Stimulated activated CD4-positive, alpha-beta T cell treated with anti-CD3 and anti-CD28 coated beads, Interleukin-4, amount 100 ng/mL, for 24 hours (primary cell): Measurements from ENCODE around the gene KIF2C.
"Not testable (repeated sequence)": the region's sequence is repeated elsewhere in the genome, so short reads cannot be mapped to it uniquely, and the experiment has no call there.

Experiments
- DNase-seq: peaks from one replicate; pipeline ENCODE4 v3.0.0-alpha.2; 2020

Gene KIF2C

DNA sequence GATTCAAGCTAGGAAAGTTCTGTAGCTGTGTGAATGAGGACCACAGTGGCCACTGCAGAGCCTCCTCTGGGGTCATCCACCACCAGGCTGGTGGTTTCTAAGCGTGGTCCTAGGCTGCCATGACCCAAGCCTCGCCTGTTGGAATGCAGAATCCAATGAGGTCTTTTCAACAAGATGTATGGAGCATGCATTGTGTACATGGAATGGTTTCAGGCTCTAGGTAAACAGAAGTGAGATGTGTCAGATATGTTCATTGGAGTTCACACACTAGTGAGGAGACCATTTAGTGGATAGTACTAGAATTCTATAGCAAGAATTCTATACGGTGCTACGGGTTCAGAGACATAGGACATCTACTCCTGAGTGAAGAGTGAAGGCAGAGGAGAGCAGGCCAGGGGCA lies 19.4 kb upstream of the KIF2C start:
- DNase-seq, result no peak

DNA sequence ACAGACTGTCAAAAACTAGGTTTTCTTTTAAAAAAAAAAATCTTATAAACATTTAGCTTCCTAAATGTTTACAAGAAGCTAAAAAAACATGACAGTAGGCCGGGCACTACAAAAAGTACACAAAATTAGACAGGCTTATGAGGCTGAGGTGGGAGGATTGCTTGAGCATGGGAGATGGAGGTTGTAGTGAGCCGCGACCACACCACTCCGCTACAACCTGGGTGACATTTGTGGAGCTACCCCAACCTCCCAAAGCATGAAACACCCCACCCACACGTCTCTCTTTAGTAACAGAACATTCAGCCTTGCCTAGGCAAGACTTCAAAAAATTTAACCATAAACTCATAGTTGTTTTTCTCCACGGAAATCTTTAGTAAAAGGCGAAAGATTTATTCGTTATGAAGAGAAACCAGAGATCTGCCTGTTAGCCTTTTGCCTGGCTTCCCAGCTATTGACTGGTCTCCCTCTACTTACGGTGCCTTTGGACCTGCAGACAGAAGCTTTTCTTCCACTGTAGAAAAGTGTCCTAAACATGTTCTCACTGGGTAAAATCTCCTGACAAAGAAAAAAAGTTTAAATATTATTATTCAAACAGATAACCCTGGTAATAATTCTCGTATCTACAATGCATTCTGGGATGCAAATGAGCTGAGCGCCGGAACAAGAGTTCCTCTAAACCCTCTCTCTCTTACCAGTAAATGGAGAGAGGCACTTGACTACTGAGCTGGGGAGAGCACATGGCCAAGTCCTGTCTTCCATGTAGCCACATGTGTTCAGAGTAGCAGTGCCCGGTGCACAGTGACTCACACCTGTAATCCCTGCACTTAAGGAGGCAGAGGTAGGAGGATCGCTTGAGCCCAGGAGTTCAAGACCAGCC lies 17.9 kb upstream of the KIF2C start:
- DNase-seq, result peak; percentile 92

DNA sequence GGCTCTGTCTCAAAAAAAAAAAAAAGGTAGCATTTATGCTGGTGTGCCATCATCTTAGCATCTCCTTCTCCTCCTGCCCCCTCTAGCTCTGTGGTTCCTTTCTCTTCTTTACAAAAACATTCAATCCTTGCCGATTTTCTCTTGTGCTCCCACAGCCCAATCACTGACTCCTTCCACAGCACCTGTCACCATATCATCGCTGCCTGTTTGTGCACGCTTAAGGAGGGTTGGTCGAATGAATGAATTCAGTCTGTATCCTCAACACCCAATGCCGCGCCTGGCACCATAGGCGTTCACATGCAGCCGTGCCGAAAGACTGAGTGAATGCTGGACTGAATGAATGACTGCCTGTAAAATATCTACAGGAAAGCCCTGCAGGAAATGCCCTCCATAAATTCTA lies 16.6 kb upstream of the KIF2C start:
- DNase-seq, result peak; percentile 27

DNA sequence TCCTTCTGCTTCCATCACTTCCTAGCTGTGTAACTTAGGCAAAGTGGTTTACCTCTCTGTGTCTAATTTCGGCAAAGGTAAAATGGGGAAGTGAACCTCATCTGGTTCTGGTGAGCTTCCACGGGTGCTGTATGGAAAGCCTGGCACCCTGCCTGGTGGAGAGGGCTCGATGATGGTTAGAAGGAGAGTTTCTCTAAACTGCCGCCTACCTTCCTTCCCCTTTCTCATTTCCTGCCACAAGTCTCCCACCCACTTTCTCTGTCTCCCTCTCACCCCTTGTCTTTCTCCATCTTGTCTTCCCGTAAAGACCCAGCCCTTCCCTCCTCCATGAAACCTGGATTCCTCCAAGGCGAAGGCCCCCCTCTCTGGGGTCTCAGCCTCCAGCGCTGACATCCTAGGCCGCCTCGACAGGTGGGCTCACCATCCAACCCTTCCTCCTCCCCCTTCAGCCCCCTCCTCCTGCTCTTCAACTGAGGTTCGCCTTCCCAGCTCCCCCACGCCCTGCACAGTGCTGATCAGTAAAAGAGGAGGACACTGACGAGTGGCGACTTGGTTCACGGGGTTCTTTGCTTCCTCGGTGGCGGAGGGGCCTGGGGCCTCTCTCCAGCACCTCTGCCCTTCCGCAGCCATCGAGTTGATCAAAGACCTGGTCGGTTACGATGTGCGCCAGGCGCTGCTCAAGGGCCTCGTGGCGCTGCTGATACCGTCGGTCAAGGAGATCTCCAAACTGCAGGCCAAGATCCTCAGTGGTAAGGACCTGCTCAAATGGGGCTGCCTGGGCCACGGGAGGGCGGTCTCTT lies 15.9 kb upstream of the KIF2C start:
- peak; percentile 61 for DNase-seq

DNA sequence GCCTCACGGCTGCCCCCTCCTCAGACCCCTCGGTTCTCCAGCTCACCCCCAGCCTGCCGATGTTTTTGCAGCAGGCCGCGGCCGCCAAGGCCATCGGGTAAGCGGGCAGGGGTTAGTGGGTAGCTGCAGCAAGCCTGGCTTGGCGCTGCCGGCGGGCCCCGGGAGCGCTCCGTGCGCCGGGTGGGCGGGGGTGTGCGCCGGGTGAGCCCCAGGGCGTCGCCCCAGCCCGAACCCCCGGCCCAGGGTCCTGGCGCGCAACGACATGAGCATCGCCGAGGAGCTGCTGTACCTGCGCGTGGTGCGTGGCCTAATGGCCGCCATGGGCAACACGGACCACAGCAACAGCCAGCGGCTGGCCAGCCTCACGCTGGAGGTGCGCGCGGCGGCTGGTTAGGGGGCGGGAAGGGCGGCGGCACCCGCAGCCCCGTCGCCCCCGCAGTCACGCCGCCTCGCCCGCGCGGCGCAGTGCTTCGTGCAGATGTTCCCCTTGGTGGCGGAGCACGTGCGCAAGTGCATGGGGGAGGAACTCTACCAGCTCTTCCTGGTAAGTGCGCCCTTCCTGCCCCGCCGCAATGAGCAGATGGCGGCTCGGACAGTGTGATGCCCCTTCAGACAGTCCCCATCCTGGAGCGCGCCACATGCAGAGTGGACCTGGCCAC lies 15.2 kb upstream of the KIF2C start:
- DNase-seq, result no peak

DNA sequence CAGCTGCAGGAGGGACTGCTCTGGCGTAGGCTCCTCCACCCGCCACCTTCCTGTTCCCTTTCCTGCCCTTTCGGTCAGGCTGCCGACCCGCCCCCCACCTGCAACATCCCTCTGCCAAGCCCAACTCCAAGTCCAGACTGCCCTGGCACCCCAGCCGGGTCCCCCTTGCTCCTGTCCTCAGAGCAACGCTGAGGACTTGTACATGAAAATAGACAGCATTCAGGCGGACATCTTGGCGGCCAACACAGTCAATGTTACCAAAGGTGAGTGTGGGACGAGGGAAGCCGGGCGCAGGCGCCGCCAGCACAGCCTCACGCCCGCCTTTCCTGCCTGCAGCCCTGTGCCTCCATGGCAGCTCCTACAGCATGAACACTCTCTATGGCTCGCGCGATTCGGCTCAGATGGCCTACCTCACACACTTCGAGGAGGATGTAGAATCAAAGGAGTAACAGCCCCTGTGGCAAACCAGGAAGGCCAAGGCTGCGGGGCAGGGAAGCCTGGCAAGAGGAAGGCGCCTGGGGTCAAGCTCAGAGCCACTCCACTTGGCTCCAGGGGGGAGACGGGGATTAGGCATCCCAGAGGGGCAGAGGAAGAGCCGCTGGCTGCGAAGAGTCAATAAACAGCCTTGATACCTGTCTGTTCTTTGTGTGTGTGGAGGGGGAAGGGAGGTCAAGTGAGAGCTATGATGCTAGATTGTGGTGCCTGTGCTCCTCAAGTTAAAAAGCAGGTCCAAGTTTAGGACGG lies 14.5 kb upstream of the KIF2C start:
- DNase-seq, result no peak

DNA sequence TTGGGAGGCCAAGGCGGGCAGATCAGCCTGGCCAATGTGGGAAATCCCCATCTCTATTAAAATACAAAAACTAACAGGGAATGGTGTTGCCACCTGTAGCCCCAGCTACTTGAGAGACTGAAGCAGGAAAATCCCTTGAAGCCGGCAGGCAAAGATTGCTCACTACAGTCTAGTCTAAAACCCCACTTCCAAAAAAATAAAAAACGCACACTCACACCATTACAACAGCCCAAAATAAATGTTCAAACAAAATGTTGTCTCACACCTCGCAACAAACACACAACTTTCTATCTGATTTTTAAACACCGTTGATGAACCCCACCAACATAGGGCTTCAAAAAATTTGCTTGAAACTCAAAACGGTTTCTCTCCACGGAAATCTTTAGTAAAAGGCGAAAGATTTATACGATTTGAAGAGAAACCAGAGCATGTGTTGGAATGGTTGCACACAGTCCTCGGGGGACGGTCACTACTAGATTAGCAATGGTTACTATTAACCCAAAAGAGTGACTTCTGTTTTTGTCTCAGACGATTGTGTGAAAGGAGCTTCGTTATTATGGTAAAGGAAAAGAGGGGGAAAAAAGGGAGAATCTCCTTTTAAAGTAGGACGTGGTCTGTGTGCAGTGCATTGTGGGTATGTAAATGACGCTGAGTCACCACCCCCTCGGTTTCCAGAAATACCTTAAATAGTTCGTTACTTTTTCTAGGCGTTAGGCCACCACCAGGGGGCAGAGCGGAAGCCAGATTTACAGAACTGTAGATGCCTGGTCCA lies 8.7 kb upstream of the KIF2C start, which contains the start of gene RNU5D-1:
RNU5D-1 (minus strand) TSS at position 430 of the 772 bp plus-strand sequence.
- peak; percentile 97 for DNase-seq

DNA sequence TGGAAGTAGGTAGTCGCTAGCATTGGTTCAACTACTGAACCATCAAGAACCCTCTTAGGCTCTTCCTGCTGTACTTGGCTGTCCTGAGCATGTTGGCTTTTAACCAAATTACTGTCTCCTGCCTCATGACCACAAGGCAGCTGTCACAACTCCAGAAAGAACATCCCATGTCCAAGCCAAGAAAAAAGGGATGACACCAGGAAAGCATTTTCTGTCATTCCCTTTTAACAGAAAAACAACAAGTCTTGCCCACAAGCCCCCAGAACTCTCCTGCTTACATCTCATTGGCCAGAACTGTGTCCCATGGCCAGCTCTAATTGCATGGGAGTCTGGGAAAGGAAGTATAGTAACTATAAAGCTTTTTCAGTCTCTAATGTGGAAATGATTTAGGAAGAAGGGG lies 6.3 kb upstream of the KIF2C start:
- no peak for DNase-seq

DNA sequence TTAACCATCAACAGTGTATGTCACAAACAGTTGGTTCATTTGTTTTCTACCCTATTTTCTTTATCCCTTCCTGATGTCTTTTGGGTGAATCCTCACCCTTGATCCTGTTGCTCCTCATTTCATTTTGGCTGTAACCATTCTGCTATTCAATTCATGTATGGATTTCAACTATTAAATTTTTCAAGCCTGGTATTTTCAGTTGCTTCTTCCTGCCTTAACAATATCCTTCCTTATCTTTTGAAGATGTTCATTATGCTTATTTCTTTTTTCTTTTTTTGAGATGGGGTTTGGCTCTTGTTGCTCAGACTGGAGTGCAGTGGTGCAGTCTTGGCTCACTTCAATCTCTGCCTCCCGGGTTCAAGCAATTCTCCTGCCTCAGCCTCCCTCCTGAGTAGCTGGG lies 5.9 kb upstream of the KIF2C start:
- no peak for DNase-seq

DNA sequence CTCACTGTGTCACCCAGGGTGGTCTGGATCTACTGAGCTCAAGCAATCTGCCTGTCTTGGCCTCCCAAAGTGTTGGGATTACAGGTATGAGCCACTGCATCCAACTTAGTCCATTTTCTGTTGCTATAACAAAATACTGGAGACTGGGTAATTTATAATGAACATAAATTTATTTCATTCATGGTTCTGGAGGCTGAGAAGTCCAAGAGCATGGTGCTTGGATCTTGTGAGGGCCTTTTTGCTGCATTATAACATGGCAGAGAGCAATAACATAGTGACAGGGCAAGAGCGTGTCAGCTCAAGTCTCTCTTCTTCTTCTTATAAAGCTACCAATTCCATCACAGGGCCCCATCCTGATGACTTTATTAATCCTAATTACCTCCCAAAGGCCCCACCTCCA lies 3.6 kb upstream of the KIF2C start:
- no peak for DNase-seq

DNA sequence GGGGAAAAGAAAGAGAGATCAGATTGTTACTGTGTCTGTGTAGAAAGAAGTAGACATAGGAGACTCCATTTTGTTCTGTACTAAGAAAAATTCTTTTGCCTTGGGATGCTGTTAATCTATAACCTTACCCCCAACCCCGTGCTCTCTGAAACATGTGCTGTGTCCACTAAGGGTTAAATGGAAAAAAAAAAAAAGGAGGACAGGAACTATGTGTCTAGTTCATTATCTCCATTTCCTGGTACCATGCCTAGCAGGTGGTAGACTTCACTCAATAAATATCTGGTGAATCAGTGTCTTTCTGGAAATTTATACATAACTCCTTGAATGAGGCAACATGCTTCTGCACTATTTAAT lies 707 bp upstream of the KIF2C start:
- DNase-seq, result not testable (repeated sequence)

DNA sequence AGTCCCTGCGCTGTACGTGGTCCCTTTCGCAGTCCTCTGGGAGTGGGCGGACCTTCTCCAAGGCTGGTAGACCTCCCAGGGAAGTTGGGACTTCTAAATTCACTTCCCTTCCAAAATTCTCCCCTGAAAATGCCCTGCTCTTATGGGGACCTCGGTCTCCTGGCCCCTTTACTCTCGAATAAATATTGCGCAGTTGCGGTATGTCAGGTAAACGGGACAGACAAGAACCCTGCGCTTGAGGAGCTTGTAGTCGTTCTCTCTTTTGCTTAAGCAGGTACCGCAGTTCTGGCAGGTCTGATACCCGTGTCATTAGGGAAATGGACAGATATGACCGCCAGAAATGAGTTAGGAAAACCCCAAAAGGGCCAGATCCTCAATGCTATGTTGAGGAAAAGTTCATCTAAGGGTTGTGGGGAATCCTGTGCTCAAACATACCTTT lies 561 bp downstream of the KIF2C start:
- DNase-seq, result no peak

DNA sequence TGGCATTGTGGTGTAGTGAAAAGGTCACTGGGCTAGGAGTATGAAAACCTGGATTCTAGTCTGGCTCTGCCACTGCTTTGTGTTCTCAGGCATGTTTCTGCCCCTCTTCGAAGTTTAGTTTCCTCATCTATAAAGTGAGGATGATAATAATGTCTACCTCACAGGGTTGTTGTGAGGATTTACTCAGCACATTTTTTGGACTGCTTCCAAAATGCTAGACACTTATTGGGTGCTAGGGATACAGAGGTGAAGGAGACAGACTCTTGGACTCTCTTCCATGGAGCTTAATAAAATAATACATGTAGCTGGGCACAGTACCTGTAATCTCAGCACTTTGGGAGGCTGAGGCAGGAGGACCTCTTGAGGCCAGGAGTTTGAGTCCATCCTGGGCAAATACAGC lies 3.6 kb downstream of the KIF2C start:
- no peak for DNase-seq

DNA sequence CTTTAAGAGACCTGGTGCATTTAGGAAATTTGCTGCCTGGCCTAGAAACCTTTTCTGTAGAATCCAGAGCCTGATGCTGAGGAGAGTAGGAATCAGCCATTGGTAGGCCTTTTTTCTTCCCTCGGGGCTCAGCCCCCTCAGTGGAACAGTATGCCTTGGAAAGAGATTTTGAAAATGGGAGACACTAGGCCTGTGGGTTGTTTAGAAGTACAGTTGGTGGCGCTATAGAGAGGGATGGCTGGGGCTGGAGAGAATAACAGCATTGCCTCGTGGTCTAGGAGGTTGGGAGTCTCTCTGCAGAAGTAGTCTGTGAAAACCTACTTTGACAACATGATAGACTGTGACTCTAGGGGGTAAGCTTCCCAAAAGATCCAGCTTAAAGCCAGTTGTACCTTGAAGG lies 8.2 kb downstream of the KIF2C start:
- no peak for DNase-seq

DNA sequence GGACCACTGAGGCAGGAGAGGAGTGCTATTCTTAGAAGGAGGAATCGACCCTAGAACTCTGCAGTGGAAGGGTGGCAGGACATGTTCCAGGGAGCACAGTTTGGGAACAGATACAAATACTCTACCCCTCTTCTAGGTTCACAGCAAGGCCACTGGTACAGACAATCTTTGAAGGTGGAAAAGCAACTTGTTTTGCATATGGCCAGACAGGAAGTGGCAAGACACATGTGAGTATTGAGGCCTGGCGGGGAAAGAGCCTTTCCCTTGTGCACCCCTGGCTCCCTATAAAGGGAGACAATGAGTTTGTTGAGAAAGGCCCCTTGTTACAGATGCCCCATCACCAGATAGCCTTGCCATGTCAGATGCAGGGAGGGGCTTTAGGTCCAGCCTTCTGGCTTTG lies 17.8 kb downstream of the KIF2C start:
- no peak for DNase-seq

DNA sequence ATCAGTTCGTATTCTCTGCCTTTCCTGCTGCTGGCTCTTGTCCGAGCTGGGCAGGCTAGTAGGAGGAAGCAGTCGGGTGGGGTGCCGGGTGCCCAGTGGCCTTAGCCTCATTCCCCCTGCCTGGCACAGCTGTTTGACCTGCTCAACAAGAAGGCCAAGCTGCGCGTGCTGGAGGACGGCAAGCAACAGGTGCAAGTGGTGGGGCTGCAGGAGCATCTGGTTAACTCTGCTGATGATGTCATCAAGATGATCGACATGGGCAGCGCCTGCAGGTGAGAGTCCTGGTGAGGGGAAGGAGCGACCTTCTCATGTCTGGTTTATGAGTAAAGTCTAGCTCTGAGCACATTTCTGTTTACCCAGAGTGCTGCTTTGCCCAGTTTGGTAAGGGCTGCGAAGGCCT lies 19.4 kb downstream of the KIF2C start:
- no peak for DNase-seq

DNA sequence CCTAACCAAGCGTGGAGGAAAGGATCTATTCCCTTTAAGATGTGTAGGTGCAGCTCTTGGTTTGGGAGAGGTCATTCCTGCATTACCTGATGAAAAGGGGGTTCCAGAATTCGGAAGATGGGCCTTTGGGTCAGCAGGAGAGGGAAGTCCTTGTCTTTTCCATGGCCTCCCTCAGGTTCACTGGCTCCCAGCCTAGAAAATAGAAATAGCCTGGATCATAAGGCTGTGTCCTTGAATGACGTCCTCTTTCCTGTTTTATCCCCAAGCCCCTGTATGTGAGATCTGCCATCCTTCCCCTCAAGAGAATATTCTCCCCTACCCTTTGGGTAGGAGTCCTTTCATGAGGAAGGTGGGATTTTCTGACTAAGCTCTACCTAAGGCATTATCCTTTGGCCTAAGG lies 21.2 kb downstream of the KIF2C start:
- DNase-seq, result no peak

DNA sequence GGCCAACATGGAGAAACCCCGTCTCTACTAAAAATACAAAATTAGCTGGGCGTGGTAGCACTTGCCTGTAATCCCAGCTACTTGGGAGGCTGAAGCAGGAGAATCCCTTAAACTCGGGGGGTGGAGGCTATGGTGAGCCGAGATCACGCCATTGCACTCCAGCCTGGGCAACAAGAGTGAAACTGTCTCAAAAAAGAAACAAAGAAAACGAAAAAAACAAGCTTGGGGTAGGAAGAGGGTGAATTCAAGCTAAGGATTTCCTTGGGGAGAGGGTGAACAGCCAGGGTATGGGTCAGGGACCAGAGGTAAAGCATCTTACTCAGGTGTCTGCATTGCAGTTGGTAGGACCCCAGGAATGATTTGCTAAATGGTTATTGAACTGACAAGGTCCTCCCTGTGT lies 26.8 kb downstream of the KIF2C start:
- not testable (repeated sequence) for DNase-seq

DNA sequence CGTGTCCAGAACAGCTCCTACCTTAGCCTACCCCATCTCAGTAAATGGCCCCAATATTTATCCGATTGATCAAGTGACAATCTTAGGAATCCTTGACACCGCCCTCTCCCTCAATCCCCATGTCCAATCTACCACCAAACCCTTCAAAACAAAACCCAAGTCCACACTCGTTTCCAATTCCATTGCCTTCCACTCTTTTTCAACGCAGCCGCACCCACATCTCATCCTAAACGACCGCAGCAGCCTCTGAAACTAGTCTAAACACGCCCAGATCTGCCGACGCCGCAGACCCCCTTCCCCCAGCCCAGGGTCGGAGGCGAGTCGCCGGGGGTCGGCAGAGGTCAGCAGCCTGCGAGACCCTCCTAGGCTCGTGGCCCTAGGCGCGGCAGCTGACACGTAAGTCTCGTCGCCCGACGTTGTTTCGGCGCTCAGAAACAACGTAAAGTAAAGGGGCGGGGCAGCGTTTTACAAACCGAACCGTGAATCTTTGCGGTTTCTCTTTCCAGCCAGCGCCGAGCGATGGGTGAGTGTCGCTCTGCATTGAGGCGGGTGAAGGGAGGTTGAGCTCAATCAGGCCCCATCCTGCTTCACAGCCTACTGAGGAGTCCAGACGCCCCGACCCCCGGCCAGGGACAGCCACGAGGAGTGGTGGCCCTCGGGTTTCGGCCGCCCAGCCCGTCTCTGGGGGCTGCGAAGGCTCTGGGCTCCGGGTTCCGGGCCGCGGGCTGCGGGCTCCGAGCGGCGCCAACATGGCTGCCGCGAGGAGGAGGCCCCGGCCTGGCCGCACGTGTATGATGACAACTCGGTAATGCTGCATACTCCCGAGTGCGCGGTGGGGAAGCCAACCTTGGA lies 35.7 kb downstream of the KIF2C start, which contains the start of gene RPS8:
RPS8 (plus strand) TSS at position 463 of the 852 bp plus-strand sequence; CDS start at position 520, 57 bp downstream.
- DNase-seq, result peak; percentile 93

DNA sequence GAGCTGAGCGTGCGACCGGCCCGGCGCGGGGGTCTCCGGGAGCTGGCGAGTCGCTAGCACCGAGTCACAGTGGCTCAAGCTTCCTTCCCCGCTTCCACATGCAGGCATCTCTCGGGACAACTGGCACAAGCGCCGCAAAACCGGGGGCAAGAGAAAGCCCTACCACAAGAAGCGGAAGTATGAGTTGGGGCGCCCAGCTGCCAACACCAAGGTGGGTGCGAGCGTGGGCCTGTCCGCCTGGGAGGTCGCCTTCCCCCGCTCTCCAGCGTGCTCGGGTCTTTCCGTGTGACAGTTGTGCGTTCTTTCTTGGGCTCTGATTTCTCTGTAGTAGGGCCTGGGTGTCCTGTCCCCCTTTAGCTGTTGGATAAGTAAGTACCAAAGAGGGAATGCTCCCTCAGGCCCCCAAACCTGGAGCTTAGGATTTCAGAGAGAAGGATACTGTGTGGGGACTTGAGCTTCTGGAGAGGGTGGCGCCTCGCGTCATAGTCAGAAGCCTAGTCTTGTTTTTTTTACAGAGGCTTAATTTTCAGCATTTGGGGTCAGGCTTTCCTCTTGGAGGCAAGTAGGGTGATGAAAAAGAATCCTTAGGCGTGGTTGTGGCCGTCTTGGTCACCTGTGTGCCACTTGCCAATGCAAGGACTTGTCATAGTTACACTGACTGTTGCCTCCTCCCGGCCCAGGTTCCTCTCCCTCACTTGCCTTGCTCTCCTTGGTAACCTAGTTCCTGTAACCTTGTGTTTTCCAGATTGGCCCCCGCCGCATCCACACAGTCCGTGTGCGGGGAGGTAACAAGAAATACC lies 36.5 kb downstream of the KIF2C start:
- DNase-seq, result peak; percentile 43
